Epithelial cell of esophagus (primary cell): ENCODE measurements around the gene FAM240A.

Source experiments
- DNase-seq: peaks from one replicate; pipeline ENCODE4 v3.0.0; 2010; ENCODE audit warnings: low read depth
- H3K4me3 ChIP-seq: 2 replicates; pipeline ENCODE4 v1.5.1; 2011; ENCODE audit warnings: mild to moderate bottlenecking, low read length, control low read depth
- TF ChIP-seq, protein P1 (sequence below): IDR thresholded peaks from 2 replicates; pipeline ENCODE4 v1.5.1; 2011; ENCODE audit warnings: low read depth, mild to moderate bottlenecking, low read length, control low read depth, inconsistent platforms; ENCODE audit not compliant: insufficient read depth; ENCODE audit errors: missing control alignments

FAM240A gene

DNA sequence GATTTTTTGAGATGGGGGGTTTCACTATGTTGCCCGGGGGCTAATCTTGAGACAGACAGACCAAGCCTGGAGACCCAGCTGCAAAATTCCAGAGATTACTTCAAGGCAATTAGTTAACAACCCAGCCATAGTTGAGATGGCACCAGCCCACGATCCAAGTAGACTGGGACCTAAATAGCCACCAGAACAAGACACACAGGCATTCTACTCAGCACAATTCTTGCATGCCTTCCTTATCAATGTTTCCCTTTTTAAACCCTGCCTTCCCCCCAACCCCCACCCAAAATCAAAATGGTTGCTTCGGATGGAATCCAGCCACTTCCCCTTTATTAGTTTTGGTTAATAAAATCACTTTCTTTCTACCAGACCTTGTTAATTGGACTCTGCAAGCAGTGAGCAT, 28.6 kb downstream of the FAM240A start:
- H3K4me3 ChIP-seq: no peak overlapping the region
- TF ChIP-seq, protein P1, sequence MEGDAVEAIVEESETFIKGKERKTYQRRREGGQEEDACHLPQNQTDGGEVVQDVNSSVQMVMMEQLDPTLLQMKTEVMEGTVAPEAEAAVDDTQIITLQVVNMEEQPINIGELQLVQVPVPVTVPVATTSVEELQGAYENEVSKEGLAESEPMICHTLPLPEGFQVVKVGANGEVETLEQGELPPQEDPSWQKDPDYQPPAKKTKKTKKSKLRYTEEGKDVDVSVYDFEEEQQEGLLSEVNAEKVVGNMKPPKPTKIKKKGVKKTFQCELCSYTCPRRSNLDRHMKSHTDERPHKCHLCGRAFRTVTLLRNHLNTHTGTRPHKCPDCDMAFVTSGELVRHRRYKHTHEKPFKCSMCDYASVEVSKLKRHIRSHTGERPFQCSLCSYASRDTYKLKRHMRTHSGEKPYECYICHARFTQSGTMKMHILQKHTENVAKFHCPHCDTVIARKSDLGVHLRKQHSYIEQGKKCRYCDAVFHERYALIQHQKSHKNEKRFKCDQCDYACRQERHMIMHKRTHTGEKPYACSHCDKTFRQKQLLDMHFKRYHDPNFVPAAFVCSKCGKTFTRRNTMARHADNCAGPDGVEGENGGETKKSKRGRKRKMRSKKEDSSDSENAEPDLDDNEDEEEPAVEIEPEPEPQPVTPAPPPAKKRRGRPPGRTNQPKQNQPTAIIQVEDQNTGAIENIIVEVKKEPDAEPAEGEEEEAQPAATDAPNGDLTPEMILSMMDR: no peak
- DNase-seq: no peak

DNA sequence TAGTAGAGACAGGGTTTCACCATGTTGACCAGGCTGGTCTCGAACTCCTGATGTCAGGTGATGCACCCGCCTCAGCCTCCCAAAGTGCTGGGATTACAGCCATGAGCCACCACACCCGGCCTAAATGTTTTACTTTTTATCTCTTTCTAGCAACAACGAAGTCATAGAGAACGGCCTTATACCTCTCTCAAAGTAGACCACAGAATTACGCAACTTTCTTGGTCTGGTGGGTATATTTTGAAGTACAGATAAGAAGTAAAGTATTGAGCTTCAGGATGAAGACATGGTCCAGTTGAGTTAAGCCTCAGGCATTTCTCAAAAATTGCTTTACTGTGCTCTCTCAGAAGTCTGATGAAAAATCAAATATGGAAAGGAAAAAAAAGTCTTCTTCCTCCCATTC, 30.6 kb downstream of the FAM240A start:
- no peak for DNase-seq
- no peak overlapping the region for H3K4me3 ChIP-seq
- TF ChIP-seq, protein P1: no peak

DNA sequence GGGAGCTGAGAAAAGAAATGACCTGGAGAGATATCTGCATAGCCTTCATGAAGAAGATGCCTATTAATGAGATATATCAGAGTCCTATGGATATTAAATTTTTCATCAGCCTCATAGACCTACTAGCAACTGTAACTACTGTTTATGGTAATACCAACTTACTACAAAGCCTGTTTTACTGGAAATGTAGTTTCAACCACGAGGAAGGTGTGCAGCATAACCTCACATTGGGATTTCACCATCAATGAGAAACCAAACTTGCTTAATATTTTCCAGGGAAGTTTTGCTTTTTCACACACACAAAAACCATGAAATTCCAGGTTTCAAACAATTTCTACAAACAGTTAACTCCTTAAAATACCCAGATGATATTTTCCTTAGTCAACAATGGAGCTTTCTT, 31.4 kb downstream of the FAM240A start:
- DNase-seq: peak; percentile 76
- H3K4me3 ChIP-seq: no peak overlapping the region
- TF ChIP-seq, protein P1: no peak

DNA sequence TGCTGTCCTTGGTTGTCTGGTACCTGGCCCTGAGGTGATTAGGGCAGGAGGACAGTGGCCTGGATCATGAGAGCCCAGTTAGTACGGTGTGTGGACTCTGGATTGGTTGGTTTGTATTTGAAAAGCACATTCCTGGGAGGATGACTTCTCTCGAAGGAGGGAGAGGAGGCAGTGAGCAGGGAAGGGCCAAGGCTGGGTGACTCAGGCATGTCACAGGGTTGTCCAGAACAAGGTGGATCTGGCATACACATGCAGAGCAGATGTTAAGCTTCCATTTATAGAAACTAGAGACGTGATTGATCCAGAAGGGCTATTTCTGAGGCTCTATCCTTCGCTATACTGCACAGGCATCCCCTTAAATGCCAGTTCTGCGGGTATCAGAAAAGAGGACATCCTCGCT, 34.4 kb downstream of the FAM240A start:
- no peak overlapping the region for H3K4me3 ChIP-seq

DNA sequence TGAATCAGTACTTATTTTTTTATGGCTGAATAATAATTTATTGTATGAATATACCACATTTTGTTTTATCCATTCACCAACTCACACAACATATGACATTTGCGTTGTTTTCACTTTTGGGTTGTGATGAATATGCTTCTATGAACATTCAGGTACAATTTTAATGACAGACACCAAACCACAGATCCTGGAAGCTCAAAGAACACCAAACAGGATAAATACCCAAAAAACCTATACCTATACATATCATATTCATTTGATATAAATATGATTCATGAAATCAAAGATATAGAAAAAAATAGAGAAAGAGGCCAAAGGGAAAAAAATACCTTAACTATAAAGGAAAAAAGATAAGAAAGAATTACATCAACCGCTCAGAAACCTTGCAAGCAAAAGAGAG, 35.8 kb downstream of the FAM240A start:
- H3K4me3 ChIP-seq: no peak overlapping the region
- TF ChIP-seq, protein P1: no peak
- DNase-seq: no peak

More for the DNA sequence above, 34.4 kb downstream of the FAM240A start:
- peak; percentile 79 for DNase-seq
- TF ChIP-seq, protein P1: no peak

DNA sequence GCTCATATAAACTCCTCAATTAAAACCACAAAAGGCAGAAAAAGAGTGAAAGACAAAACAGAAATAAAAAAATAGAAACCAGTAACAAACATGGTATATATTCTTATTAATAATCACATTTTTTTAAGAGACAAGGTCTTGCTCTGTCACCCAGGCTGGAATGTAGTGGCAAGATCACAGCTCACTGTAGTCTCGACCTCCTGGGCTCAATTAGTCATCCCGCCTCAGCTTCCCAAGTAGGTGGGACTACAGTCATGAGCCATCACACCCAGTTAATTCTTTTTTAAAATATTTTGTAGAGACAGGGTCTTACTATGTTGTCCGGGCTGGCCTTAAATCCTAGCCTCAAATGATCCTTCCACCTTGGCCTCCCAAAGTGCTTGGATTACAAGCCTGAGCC, 37.1 kb downstream of the FAM240A start:
- DNase-seq: no peak
- TF ChIP-seq, protein P1: no peak
- no peak overlapping the region for H3K4me3 ChIP-seq

DNA sequence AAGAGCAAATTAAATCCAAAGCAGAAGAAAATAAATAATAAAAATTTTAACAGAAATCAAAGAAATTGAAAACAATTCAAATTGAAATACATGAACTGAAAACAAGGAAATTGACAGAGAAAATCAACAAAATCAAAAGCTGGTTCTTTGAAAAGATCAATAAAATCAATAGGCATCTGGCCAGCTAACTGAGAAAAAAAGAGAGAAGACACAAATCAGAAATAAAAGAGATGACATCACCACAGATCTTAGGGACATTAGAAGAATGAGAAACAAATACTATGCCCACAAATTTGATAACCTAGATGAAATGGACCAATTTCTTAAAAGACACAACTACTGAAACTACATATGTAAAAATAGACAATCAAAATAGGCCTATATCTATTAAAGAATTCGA, 38.8 kb downstream of the FAM240A start:
- no peak for DNase-seq
- no peak overlapping the region for H3K4me3 ChIP-seq
- TF ChIP-seq, protein P1: no peak
